HEK293T (cell line): Measurements from ENCODE around the gene FHIT.

Source experiments
- CTCF ChIA-PET: fragments of 350-600 bp; formaldehyde crosslinking; extraction: SDS; loops from one replicate; lab custom pipeline; 2021; ENCODE audit warnings: antibody characterized with exemption, inconsistent platforms; lab: Yijun Ruan, JAX
- POLR2A ChIA-PET: fragments of 350-600 bp; formaldehyde crosslinking; extraction: SDS; loops from one replicate; lab custom pipeline; 2020; ENCODE audit warnings: antibody characterized with exemption, inconsistent platforms; lab: Yijun Ruan, JAX
- DNase-seq: peaks from one replicate; pipeline ENCODE4 v3.0.0; 2012; ENCODE audit warnings: mixed read lengths; ENCODE audit errors: extremely low spot score
- ARNT ChIP-seq: fragments of 450-650 bp; IDR thresholded peaks from 2 replicates; pipeline ENCODE4 v1.6.1; 2017; ENCODE audit warnings: mild to moderate bottlenecking
- BHLHE40 ChIP-seq: fragments of 450-650 bp; IDR thresholded peaks from 2 replicates; pipeline ENCODE4 v1.6.1; 2016; ENCODE audit warnings: mild to moderate bottlenecking, moderate library complexity, borderline replicate concordance
- CTBP1 ChIP-seq: fragments of 450-650 bp; IDR thresholded peaks from 2 replicates; pipeline ENCODE4 v1.6.1; 2016; ENCODE audit warnings: borderline replicate concordance
- ELF4 ChIP-seq: fragments of 450-650 bp; IDR thresholded peaks from 2 replicates; pipeline ENCODE4 v1.6.1; 2017; ENCODE audit warnings: antibody characterized with exemption
- FOXA1 ChIP-seq: fragments of 450-650 bp; IDR thresholded peaks from 2 replicates; pipeline ENCODE4 v1.6.1; 2016; ENCODE audit warnings: mild to moderate bottlenecking
- FOXK2 ChIP-seq: fragments of 450-650 bp; IDR thresholded peaks from 2 replicates; pipeline ENCODE4 v1.6.1; 2016; ENCODE audit warnings: mild to moderate bottlenecking
- FOXM1 ChIP-seq: fragments of 450-650 bp; IDR thresholded peaks from 2 replicates; pipeline ENCODE4 v1.6.1; 2017; ENCODE audit warnings: mild to moderate bottlenecking, borderline replicate concordance
- HDGF ChIP-seq: fragments of 450-650 bp; IDR thresholded peaks from 2 replicates; pipeline ENCODE4 v1.6.1; 2017; ENCODE audit warnings: antibody characterized with exemption, borderline replicate concordance
- L3MBTL2 ChIP-seq: fragments of 450-650 bp; conservative IDR thresholded peaks from 2 replicates; pipeline ENCODE4 v1.6.1; 2016; ENCODE audit warnings: mild to moderate bottlenecking
- LEF1 ChIP-seq: fragments of 450-650 bp; IDR thresholded peaks from 2 replicates; pipeline ENCODE4 v1.6.1; 2017; ENCODE audit warnings: mild to moderate bottlenecking, borderline replicate concordance
- NFRKB ChIP-seq: fragments of 450-650 bp; IDR thresholded peaks from 2 replicates; pipeline ENCODE4 v1.6.1; 2016; ENCODE audit warnings: mild to moderate bottlenecking, moderate library complexity
- PKNOX1 ChIP-seq: fragments of 450-650 bp; IDR thresholded peaks from 2 replicates; pipeline ENCODE4 v1.6.1; 2016
- SP1 ChIP-seq: fragments of 450-650 bp; IDR thresholded peaks from 2 replicates; pipeline ENCODE4 v1.6.1; 2017
- SUZ12 ChIP-seq: fragments of 450-650 bp; IDR thresholded peaks from 2 replicates; pipeline ENCODE4 v1.6.1; 2016; ENCODE audit warnings: mild to moderate bottlenecking
- TARDBP ChIP-seq: fragments of 450-650 bp; IDR thresholded peaks from 2 replicates; pipeline ENCODE4 v1.6.1; 2016
- ZNF384 ChIP-seq: fragments of 450-650 bp; IDR thresholded peaks from 2 replicates; pipeline ENCODE4 v1.6.1; 2016

FHIT gene

GRCh38 chr3:59753808-59754450 lies 1497.3 kb downstream of the FHIT start:
- ChIA-PET CTCF (no interaction called here), POLR2A (no interaction called here)
- TF ChIP-seq ZNF384 (no peak), NFRKB (no peak)
- no peak for DNase-seq

- ChIA-PET POLR2A (no interaction called here), CTCF (no interaction called here)
- no peak for DNase-seq
- TF ChIP-seq PKNOX1 (no peak), FOXM1 (no peak)
Observed at GRCh38 chr3:59752925-59753324, 1498.3 kb downstream of the FHIT start.

GRCh38 chr3:59751606-59752005 lies 1499.6 kb downstream of the FHIT start:
- POLR2A ChIA-PET, result no interaction called here
- DNase-seq, result no peak
- CTCF ChIA-PET, result no interaction called here
- no peak for TF ChIP-seq PKNOX1
- TF ChIP-seq NFRKB, result no peak
- TF ChIP-seq FOXK2, result no peak
- TF ChIP-seq L3MBTL2, result no peak
- no peak for TF ChIP-seq HDGF
- TF ChIP-seq FOXA1, result no peak
- TF ChIP-seq ELF4, result no peak
- TF ChIP-seq ARNT, result no peak
- TF ChIP-seq SP1, result no peak
- TF ChIP-seq FOXM1, result no peak
- no peak for TF ChIP-seq TARDBP
- TF ChIP-seq SUZ12, result no peak
- no peak for TF ChIP-seq CTBP1
- TF ChIP-seq BHLHE40, result no peak
- no peak for TF ChIP-seq ZNF384
- no peak for TF ChIP-seq LEF1

GRCh38 chr3:59750391-59750790 lies 1500.9 kb downstream of the FHIT start:
- ChIA-PET CTCF (no interaction called here), POLR2A (no interaction called here)
- no peak for TF ChIP-seq L3MBTL2
- TF ChIP-seq LEF1, result no peak
- no peak for TF ChIP-seq FOXK2
- TF ChIP-seq SP1, result no peak
- no peak for TF ChIP-seq ELF4
- TF ChIP-seq ARNT, result no peak
- TF ChIP-seq FOXM1, result no peak
- DNase-seq, result no peak

- TF ChIP-seq ELF4, result no peak
- no peak for TF ChIP-seq PKNOX1
- TF ChIP-seq FOXM1, result no peak
- CTCF ChIA-PET, result no interaction called here
- POLR2A ChIA-PET, result no interaction called here
- no peak for DNase-seq
Observed at GRCh38 chr3:59749291-59749690, 1502.0 kb downstream of the FHIT start.

- CTCF ChIA-PET, result no interaction called here
- no peak for DNase-seq
- POLR2A ChIA-PET, result no interaction called here
- no peak for TF ChIP-seq ARNT
- TF ChIP-seq CTBP1, result no peak
- no peak for TF ChIP-seq HDGF
- TF ChIP-seq FOXM1, result no peak
- TF ChIP-seq L3MBTL2, result no peak
- TF ChIP-seq ELF4, result no peak
- no peak for TF ChIP-seq FOXK2
- no peak for TF ChIP-seq LEF1
- no peak for TF ChIP-seq SUZ12
- TF ChIP-seq TARDBP, result no peak
- no peak for TF ChIP-seq PKNOX1
- no peak for TF ChIP-seq FOXA1
- no peak for TF ChIP-seq SP1
- no peak for TF ChIP-seq BHLHE40
- TF ChIP-seq NFRKB, result no peak
- TF ChIP-seq ZNF384, result no peak
Observed at GRCh38 chr3:59746585-59746984, 1504.7 kb downstream of the FHIT start.
